ENCODE results near the gene FGD2.

FGD2 gene

DNA sequence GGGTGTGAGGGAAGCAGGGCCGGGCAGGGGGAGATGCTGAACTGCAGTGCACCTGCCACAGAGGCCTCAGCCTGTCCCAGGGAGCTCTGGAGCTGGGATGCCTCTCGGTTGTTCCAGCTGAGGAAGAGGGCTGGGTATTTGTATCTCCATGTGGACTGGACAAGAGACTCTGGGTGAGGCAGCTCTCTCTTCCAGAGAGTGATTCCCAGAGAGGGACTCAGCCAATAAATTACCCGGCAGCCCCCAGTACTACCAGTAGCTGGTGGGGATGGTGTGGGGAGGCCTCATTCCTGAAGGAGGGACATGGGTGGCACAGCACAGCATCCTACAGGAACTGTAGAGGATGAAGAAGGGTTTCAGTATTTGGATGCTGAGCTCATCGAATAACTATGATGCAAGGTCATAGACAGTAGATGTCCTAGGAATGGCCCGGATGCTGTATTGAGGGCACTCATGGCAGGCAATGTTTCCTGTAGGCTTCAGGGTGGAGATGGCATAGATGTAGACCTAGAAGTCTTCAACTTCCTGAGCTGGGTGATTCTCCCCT is 1.4 kb downstream of the FGD2 start:
- H3K36me3 ChIP-seq (ENCODE audit: insufficient read depth, low read length): no peaks in the 10 kb centered on the region
- H3K4me3 ChIP-seq (ENCODE audit: low read depth, low read length, poor library complexity, severe bottlenecking): peak overlapping the region; percentile 68
- no peaks in the 10 kb centered on the region for H4K20me1 ChIP-seq (ENCODE audit: insufficient read depth, low read length)
- H3K4me1 ChIP-seq (ENCODE audit: insufficient read depth, low read length, severe bottlenecking): peaks cover 40% of the 10 kb centered on the region
- H3K27me3 ChIP-seq (ENCODE audit: insufficient read depth, low read length): no peaks in the 10 kb centered on the region
- no peaks in the 10 kb centered on the region for H3K9me3 ChIP-seq (ENCODE audit: low read length)
- no peaks in the 10 kb centered on the region for H3F3A ChIP-seq (ENCODE audit: insufficient read depth, low read length)
- TF ChIP-seq EZH2 (IDR thresholded peaks at IDR 0.05; ENCODE audit: borderline replicate concordance, low read length) (no peak), CTCF (IDR thresholded peaks at IDR 0.05; ENCODE audit: low read length) (no peak)
- no peaks in the 10 kb centered on the region for H3K9me2 ChIP-seq (ENCODE audit: low read depth, low read length)
- H3K9ac ChIP-seq (ENCODE audit: low read length): peak overlapping the region; percentile 67; the same call in 1 of the 2 replicates
- H2AFZ ChIP-seq (ENCODE audit: low read length): no peak overlapping the region
- H3K79me2 ChIP-seq (ENCODE audit: insufficient read depth, low read length): no peaks in the 10 kb centered on the region
- H3K4me2 ChIP-seq (ENCODE audit: low read length): peak overlapping the region; percentile 85
- no peak overlapping the region for H3K27ac ChIP-seq (ENCODE audit: low read depth, low read length, poor library complexity, severe bottlenecking)

- no peak overlapping the region for H3K9ac ChIP-seq (ENCODE audit: low read length)
- no peaks in the 10 kb centered on the region for H3K36me3 ChIP-seq (ENCODE audit: insufficient read depth, low read length)
- H3K9me2 ChIP-seq (ENCODE audit: low read depth, low read length): no peaks in the 10 kb centered on the region
- H3K79me2 ChIP-seq (ENCODE audit: insufficient read depth, low read length): no peaks in the 10 kb centered on the region
- H3K4me3 ChIP-seq (ENCODE audit: low read depth, low read length, poor library complexity, severe bottlenecking): peak overlapping the region; percentile 68
- TF ChIP-seq EZH2 (IDR thresholded peaks at IDR 0.05; ENCODE audit: borderline replicate concordance, low read length): no peak
- no peak for TF ChIP-seq CTCF (IDR thresholded peaks at IDR 0.05; ENCODE audit: low read length)
- no peaks in the 10 kb centered on the region for H3K9me3 ChIP-seq (ENCODE audit: low read length)
- peaks cover 40% of the 10 kb centered on the region for H3K4me1 ChIP-seq (ENCODE audit: insufficient read depth, low read length, severe bottlenecking)
- H3F3A ChIP-seq (ENCODE audit: insufficient read depth, low read length): no peaks in the 10 kb centered on the region
- H3K27me3 ChIP-seq (ENCODE audit: insufficient read depth, low read length): no peaks in the 10 kb centered on the region
- H2AFZ ChIP-seq (ENCODE audit: low read length): no peak overlapping the region
- H4K20me1 ChIP-seq (ENCODE audit: insufficient read depth, low read length): no peaks in the 10 kb centered on the region
- peak overlapping the region; percentile 22 for H3K27ac ChIP-seq (ENCODE audit: low read depth, low read length, poor library complexity, severe bottlenecking)
- peak overlapping the region; percentile 85 for H3K4me2 ChIP-seq (ENCODE audit: low read length)
Measured at GRCh38 chr6:37007340-37008043, 2.0 kb downstream of the FGD2 start.

DNA sequence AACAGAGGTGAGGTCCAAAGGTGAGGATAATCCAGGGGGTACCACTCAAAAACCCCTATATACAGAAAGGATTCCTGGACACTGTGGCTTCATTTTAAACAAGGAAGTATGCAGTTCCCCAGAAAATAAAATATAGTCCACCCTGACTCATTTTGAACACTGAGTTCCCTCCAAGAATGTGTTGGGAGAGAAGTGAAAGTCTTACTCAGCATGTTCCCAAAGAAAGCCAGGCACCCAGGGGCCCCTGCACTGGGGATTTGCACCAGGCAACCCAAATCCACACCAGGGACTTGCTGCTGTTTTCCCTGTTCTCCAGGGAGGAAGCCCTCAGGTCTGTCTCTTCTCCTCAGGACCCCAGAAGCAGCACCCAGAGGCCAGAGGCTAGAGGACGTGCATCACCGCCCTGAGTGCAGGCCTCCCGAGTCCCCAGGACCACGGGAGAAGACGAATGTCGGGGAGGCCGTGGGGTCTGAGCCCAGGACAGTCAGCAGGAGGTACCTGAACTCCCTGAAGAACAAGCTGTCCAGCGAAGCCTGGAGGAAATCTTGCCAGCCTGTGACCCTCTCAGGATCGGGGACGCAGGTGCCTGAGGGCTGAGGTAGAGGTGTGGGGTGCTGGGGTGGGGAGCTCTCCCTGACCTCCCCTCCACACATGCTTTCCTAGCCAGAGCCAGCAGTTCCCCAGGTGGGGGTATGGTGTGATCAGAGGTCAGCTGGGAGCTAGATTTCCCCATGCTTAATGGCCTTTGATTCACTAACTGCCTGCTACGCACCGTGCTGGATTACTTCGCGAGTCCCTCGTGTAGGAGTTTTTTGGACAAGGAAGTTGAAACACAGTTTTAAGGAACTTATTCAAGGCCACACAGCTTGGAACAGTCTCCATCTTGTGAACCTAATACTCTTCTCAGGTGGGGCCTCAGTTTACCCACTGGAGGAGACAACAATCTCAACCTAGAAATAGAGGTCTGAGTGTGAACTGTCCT is 3.3 kb downstream of the FGD2 start:
- no peak overlapping the region for H3K4me3 ChIP-seq (ENCODE audit: low read depth, low read length, poor library complexity, severe bottlenecking)
- peaks cover 40% of the 10 kb centered on the region for H3K4me1 ChIP-seq (ENCODE audit: insufficient read depth, low read length, severe bottlenecking)
- no peak for TF ChIP-seq EZH2 (IDR thresholded peaks at IDR 0.05; ENCODE audit: borderline replicate concordance, low read length)
- TF ChIP-seq CTCF (IDR thresholded peaks at IDR 0.05; ENCODE audit: low read length): no peak
- no peaks in the 10 kb centered on the region for H3K9me2 ChIP-seq (ENCODE audit: low read depth, low read length)
- no peaks in the 10 kb centered on the region for H3K27me3 ChIP-seq (ENCODE audit: insufficient read depth, low read length)
- no peak overlapping the region for H3K27ac ChIP-seq (ENCODE audit: low read depth, low read length, poor library complexity, severe bottlenecking)
- H4K20me1 ChIP-seq (ENCODE audit: insufficient read depth, low read length): no peaks in the 10 kb centered on the region
- no peaks in the 10 kb centered on the region for H3K36me3 ChIP-seq (ENCODE audit: insufficient read depth, low read length)
- H3K9ac ChIP-seq (ENCODE audit: low read length): no peak overlapping the region
- no peaks in the 10 kb centered on the region for H3F3A ChIP-seq (ENCODE audit: insufficient read depth, low read length)
- H3K9me3 ChIP-seq (ENCODE audit: low read length): no peaks in the 10 kb centered on the region
- H2AFZ ChIP-seq (ENCODE audit: low read length): no peak overlapping the region
- no peaks in the 10 kb centered on the region for H3K79me2 ChIP-seq (ENCODE audit: insufficient read depth, low read length)
- H3K4me2 ChIP-seq (ENCODE audit: low read length): no peak overlapping the region

Data from OCI-LY1 (cell line).